Vagina (tissue), 2 donors: Measurements from ENCODE around the gene SLC36A3.
"Not testable (repeated sequence)": the region's sequence is repeated elsewhere in the genome, so short reads cannot be mapped to it uniquely, and the experiment has no call there.

Experiments used
- CTCF ChIP-seq, 3 experiments: fragments of 450-650 bp in 2 of 3; fragments of 200-600 bp in 1 of 3; sonication (generic) in 1 of 3; IDR thresholded peaks; one replicate each; pipeline ENCODE4 v1.5.1; 2017 to 2019; ENCODE audit warnings: antibody characterized with exemption in 3 of 3, mild to moderate bottlenecking in 2 of 3, moderate library complexity in 2 of 3
- POLR2A ChIP-seq, 2 donors: fragments of 450-650 bp; IDR thresholded peaks; one replicate each; pipeline ENCODE4 v1.6.1; 2017; ENCODE audit warnings: antibody characterized with exemption in 2 of 2, mild to moderate bottlenecking in 2 of 2, moderate library complexity in 2 of 2
- POLR2AphosphoS5 ChIP-seq, 2 donors: sonication (generic); formaldehyde crosslinking; IDR thresholded peaks; one replicate each; pipeline ENCODE4 v1.9.0; 2017; ENCODE audit warnings: antibody characterized with exemption in 2 of 2, mild to moderate bottlenecking in 2 of 2, low read depth in 1 of 2; ENCODE audit not compliant: insufficient read depth in 1 of 2

- not testable (repeated sequence) for TF ChIP-seq CTCF (IDR thresholded peaks at IDR 0.05); POLR2AphosphoS5 (IDR thresholded peaks at IDR 0.05; ENCODE audit: insufficient read depth in 1 of 2, low read depth in 1 of 2); POLR2A (IDR thresholded peaks at IDR 0.05)
Observed at GRCh38 chr5:151309266-151309665, 5.7 kb upstream of the SLC36A3 start.
